ENCODE measurements around the gene DIAPH1. TPM values are rescaled to one million over a fixed set of nuclear protein-coding genes. Genes with fewer than 3 reads are reported as not detected.

Gene DIAPH1
- total RNA-seq, 1 experiment from 2014 or later: 117 TPM

GRCh38 chr5:141547488-141547887 is 71.3 kb downstream of the DIAPH1 start:
- no peak for TF ChIP-seq CTCF (conservative IDR thresholded peaks at IDR 0.05)
- Histone ChIP-seq H2BK12ac (ENCODE audit: insufficient read length, low read depth, low read length) (no peak overlapping the region), H3K4me1 (ENCODE audit: insufficient read depth, low read length) (no peaks in the 10 kb centered on the region), H4K20me1 (ENCODE audit: control insufficient read depth, insufficient read depth, insufficient read length) (no peaks in the 10 kb centered on the region), H2BK15ac (ENCODE audit: low read depth, low read length) (no peak overlapping the region), H4K8ac (replicated peaks; ENCODE audit: insufficient read length, low read depth, low read length) (no peak overlapping the region), H3K9ac (ENCODE audit: extremely low read depth, insufficient read length, low read length) (no peak overlapping the region), H3T11ph (ENCODE audit: low read length) (no peak overlapping the region), H2BK20ac (ENCODE audit: low read depth, low read length, poor library complexity, severe bottlenecking) (no peak overlapping the region), H3K4me2 (ENCODE audit: insufficient read depth, insufficient read length, low read length) (no peak overlapping the region), H4K91ac (ENCODE audit: insufficient read length, low read depth, low read length) (no peak overlapping the region), H3K23ac (ENCODE audit: insufficient read length, low read depth, low read length) (no peak overlapping the region), H3K14ac (ENCODE audit: insufficient read depth, low read length) (no peak overlapping the region), H3K27ac (ENCODE audit: insufficient read length, low read depth, low read length) (no peak overlapping the region), H2AK5ac (ENCODE audit: insufficient read length, low read length) (no peak overlapping the region), H3K4ac (ENCODE audit: low read depth, low read length) (no peak overlapping the region), H4K5ac (ENCODE audit: insufficient read length, low read depth, low read length) (no peak overlapping the region), H3K79me2 (ENCODE audit: insufficient read depth, low read length) (no peaks in the 10 kb centered on the region), H3K18ac (ENCODE audit: insufficient read length, low read depth, low read length) (no peak overlapping the region), H3K23me2 (ENCODE audit: insufficient read length, low read depth, low read length, poor library complexity, severe bottlenecking) (no peaks in the 10 kb centered on the region), H3K27me3 (ENCODE audit: insufficient read depth, low read length) (no peaks in the 10 kb centered on the region), H2AFZ (ENCODE audit: low read length) (no peak overlapping the region), H3K56ac (ENCODE audit: insufficient read length, low read depth, low read length) (no peak overlapping the region), H3K9me3 (ENCODE audit: control insufficient read depth, low read depth, low read length) (peaks cover 12% of the 10 kb centered on the region), H2BK120ac (ENCODE audit: low read depth, low read length, poor library complexity, severe bottlenecking) (no peak overlapping the region), H2BK5ac (ENCODE audit: insufficient read length, low read length) (no peak overlapping the region), H3K79me1 (ENCODE audit: insufficient read depth, low read depth, low read length, poor library complexity, severe bottlenecking) (no peaks in the 10 kb centered on the region)
- no peak overlapping the region for H3K27ac Mint-ChIP-seq
- peaks cover 21 to 22% of the 10 kb centered on the region in 2 experiments for H3K9me3 Mint-ChIP-seq
- H3K4me1 Mint-ChIP-seq: peaks cover 4 to 6% of the 10 kb centered on the region in 2 experiments; a peak in 3 of 4 replicates
- WGBS (ENCODE audit: extremely low coverage, insufficient read length, low lambda C conversion rate): no CpG with 5 or more reads among the region's 1 CpG
- peaks cover 39 to 59% (median 58%) of the 10 kb centered on the region in 3 experiments for H3K36me3 Mint-ChIP-seq (ENCODE audit: insufficient read depth in 1 of 3, low read depth in 3 of 3)
- H3K27me3 Mint-ChIP-seq (ENCODE audit: low read depth): no peaks in the 10 kb centered on the region
- H3K4me3 Mint-ChIP-seq: no peak overlapping the region
- no peak for DNase-seq

All from H9 (cell line).